Mesenchymal stem cell (in vitro differentiated cells and primary cell): ENCODE results near the gene ARL2.

Source experiments
- DNase-seq: peaks from one replicate; pipeline ENCODE4 v3.0.0-alpha.2; 2013
- H2AFZ ChIP-seq: one replicate; pipeline ENCODE4 v1.6.1; 2013; ENCODE audit warnings: low read depth, mild to moderate bottlenecking, control low read depth, inconsistent platforms, low read length, moderate library complexity
- H2AK5ac ChIP-seq: 2 replicates; pipeline ENCODE4 v1.6.1; 2013; ENCODE audit warnings: low read length, moderate library complexity, mild to moderate bottlenecking, inconsistent platforms; ENCODE audit not compliant: severe bottlenecking
- H2BK120ac ChIP-seq: one replicate; pipeline ENCODE4 v1.6.1; 2013; ENCODE audit warnings: low read depth, mild to moderate bottlenecking, inconsistent platforms, low read length, moderate library complexity
- H2BK12ac ChIP-seq, 2 experiments: one replicate each; pipeline ENCODE4 v1.6.1; 2013; ENCODE audit warnings: inconsistent platforms in 2 of 2, low read length in 2 of 2, mild to moderate bottlenecking in 2 of 2, moderate library complexity in 2 of 2, control low read depth in 1 of 2
- H2BK15ac ChIP-seq: one replicate; pipeline ENCODE4 v1.6.1; 2013; ENCODE audit warnings: mild to moderate bottlenecking, low read depth, inconsistent platforms; ENCODE audit not compliant: poor library complexity, severe bottlenecking
- H2BK5ac ChIP-seq: 2 replicates; pipeline ENCODE4 v1.6.1; 2013; ENCODE audit warnings: low read depth, mild to moderate bottlenecking, low read length, control low read depth, inconsistent platforms; ENCODE audit not compliant: poor library complexity, severe bottlenecking
- H3K14ac ChIP-seq, 2 experiments: one replicate each; pipeline ENCODE4 v1.6.1; 2013; ENCODE audit warnings: inconsistent platforms in 2 of 2, low read length in 2 of 2, control low read depth in 1 of 2, mild to moderate bottlenecking in 1 of 2, moderate library complexity in 1 of 2
- H3K18ac ChIP-seq, 2 experiments: one replicate each; pipeline ENCODE4 v1.6.1; 2013; ENCODE audit warnings: inconsistent platforms in 2 of 2, low read length in 2 of 2, control low read depth in 1 of 2, low read depth in 1 of 2, mild to moderate bottlenecking in 1 of 2
- H3K23ac ChIP-seq, 2 experiments: one replicate each; pipeline ENCODE4 v1.6.1; 2013; ENCODE audit warnings: inconsistent platforms in 2 of 2, low read length in 2 of 2, mild to moderate bottlenecking in 2 of 2, moderate library complexity in 2 of 2, control low read depth in 1 of 2
- H3K27ac ChIP-seq: 2 replicates; pipeline ENCODE4 v1.5.1; 2013; ENCODE audit warnings: mild to moderate bottlenecking, moderate library complexity, low read length, control low read depth, inconsistent platforms; ENCODE audit not compliant: poor library complexity, severe bottlenecking
- H3K27me3 ChIP-seq, 2 experiments: 2 replicates each; pipeline versions ENCODE4 v1.6.1 to v1.7.0; 2013; ENCODE audit warnings: low read length in 2 of 2, mild to moderate bottlenecking in 2 of 2, moderate library complexity in 2 of 2, control low read depth in 1 of 2, inconsistent platforms in 1 of 2; ENCODE audit not compliant: control insufficient read depth in 1 of 2, insufficient read depth in 1 of 2
- H3K36me3 ChIP-seq, 2 experiments: 2 replicates each; pipeline versions ENCODE4 v1.6.1 to v1.7.0; 2013; ENCODE audit warnings: low read length in 2 of 2, control low read depth in 1 of 2, inconsistent platforms in 1 of 2, low read depth in 1 of 2, mild to moderate bottlenecking in 1 of 2; ENCODE audit not compliant: insufficient read depth in 2 of 2, control insufficient read depth in 1 of 2
- H3K4ac ChIP-seq, 2 experiments: one replicate each; pipeline ENCODE4 v1.6.1; 2013; ENCODE audit warnings: inconsistent platforms in 2 of 2, low read length in 2 of 2, mild to moderate bottlenecking in 2 of 2, moderate library complexity in 2 of 2, control low read depth in 1 of 2, low read depth in 1 of 2
- H3K4me1 ChIP-seq: 2 replicates; pipeline ENCODE4 v1.6.1; 2013; ENCODE audit warnings: low read depth, low read length, control low read depth; ENCODE audit not compliant: control insufficient read depth, insufficient read depth
- H3K4me2 ChIP-seq: 2 replicates; pipeline ENCODE4 v1.6.1; 2013; ENCODE audit warnings: low read length, mild to moderate bottlenecking, inconsistent platforms; ENCODE audit not compliant: poor library complexity, severe bottlenecking
- H3K4me3 ChIP-seq, 2 experiments: 2 replicates each; pipeline versions ENCODE4 v1.5.1 to v1.7.0; 2013; ENCODE audit warnings: low read length in 2 of 2, mild to moderate bottlenecking in 2 of 2, control low read depth in 1 of 2, low read depth in 1 of 2; ENCODE audit not compliant: insufficient read depth in 1 of 2
- H3K79me1 ChIP-seq: replicated peaks from 2 replicates; pipeline ENCODE4 v1.6.1; 2013; ENCODE audit warnings: mild to moderate bottlenecking, control low read depth, low read length, inconsistent platforms; ENCODE audit not compliant: poor library complexity, severe bottlenecking
- H3K9ac ChIP-seq: 2 replicates; pipeline ENCODE4 v1.7.0; 2013; ENCODE audit warnings: mild to moderate bottlenecking, low read length, moderate library complexity
- H3K9me3 ChIP-seq: 2 replicates; pipeline ENCODE4 v1.7.0; 2013; ENCODE audit warnings: mild to moderate bottlenecking, low read length; ENCODE audit not compliant: control insufficient read depth
- H4K8ac ChIP-seq: one replicate; pipeline ENCODE4 v1.6.1; 2013; ENCODE audit warnings: inconsistent platforms, mild to moderate bottlenecking, low read length, moderate library complexity
- H4K91ac ChIP-seq: one replicate; pipeline ENCODE4 v1.6.1; 2013; ENCODE audit warnings: mild to moderate bottlenecking, low read length, inconsistent platforms
- WGBS: methylation state at CpG from one replicate; pipeline ENCODE4 v1.1.7; 2013; ENCODE audit warnings: mixed read lengths; 5-methylcytosine and 5-hydroxymethylcytosine counted together

Gene ARL2

GRCh38 chr11:64996327-64996709, 17.6 kb upstream of the ARL2 start:
- Histone ChIP-seq H3K9me3 (no peaks in the 10 kb centered on the region), H3K18ac (peak overlapping the region; percentile 75 to 83), H3K27me3 (peaks cover 5 to 7% of the 10 kb centered on the region in 2 experiments), H3K4me3 (no peak overlapping the region), H3K36me3 (no peaks in the 10 kb centered on the region), H2AK5ac (no peak overlapping the region), H3K4me2 (no peak overlapping the region), H2AFZ (peak overlapping the region; percentile 60), H2BK12ac (peak overlapping the region; percentile 29 to 53), H3K79me1 (no peaks in the 10 kb centered on the region), H3K9ac (no peak overlapping the region), H2BK120ac (peak overlapping the region; percentile 57), H3K14ac (no peak overlapping the region), H3K4ac (peak overlapping the region; percentile 35 to 85), H4K8ac (peak overlapping the region; percentile 81), H2BK15ac (peak overlapping the region; percentile 37), H2BK5ac (no peak overlapping the region), H3K4me1 (peaks cover 14% of the 10 kb centered on the region), H3K23ac (no peak overlapping the region), H4K91ac (peak overlapping the region; percentile 54), H3K27ac (no peak overlapping the region)
- no peak for DNase-seq
- WGBS, result 76% methylated on average over 11 of the region's 11 CpGs

- Histone ChIP-seq H3K4me2 (no peak within 1 kb of the TSS), H2BK15ac (peak within 1 kb of the TSS; percentile 37), H3K27ac (no peak within 1 kb of the TSS), H3K36me3 (no peaks in the 10 kb centered on the region), H3K27me3 (peaks cover 5 to 7% of the 10 kb centered on the region in 2 experiments), H3K14ac (no peak within 1 kb of the TSS), H3K4ac (peak within 1 kb of the TSS; percentile 35 to 85), H3K9ac (no peak within 1 kb of the TSS), H4K8ac (peak within 1 kb of the TSS; percentile 81), H3K23ac (no peak within 1 kb of the TSS), H3K4me1 (peaks cover 14% of the 10 kb centered on the region), H3K79me1 (no peaks in the 10 kb centered on the region), H3K9me3 (no peaks in the 10 kb centered on the region), H2AFZ (peak within 1 kb of the TSS; percentile 60), H2AK5ac (no peak within 1 kb of the TSS), H3K4me3 (no peak within 1 kb of the TSS), H2BK12ac (peak within 1 kb of the TSS; percentile 53 to 54), H2BK5ac (no peak within 1 kb of the TSS), H2BK120ac (peak within 1 kb of the TSS; percentile 57), H3K18ac (peak within 1 kb of the TSS; percentile 75 to 83), H4K91ac (peak within 1 kb of the TSS; percentile 54)
- 32% methylated on average over 9 of the region's 9 CpGs for WGBS
- peak; percentile 91 for DNase-seq
These were observed 17.1 kb upstream of the ARL2 start, which contains the start of gene BATF2 for GRCh38 chr11:64996710-64997380. BATF2 (minus strand) TSS chr11:64996971; CDS start chr11:64996914, 57 bp downstream.

- H3K9ac ChIP-seq, result no peak overlapping the region
- H4K91ac ChIP-seq, result no peak overlapping the region
- H2AFZ ChIP-seq, result no peak overlapping the region
- H3K36me3 ChIP-seq, result no peaks in the 10 kb centered on the region
- no peak overlapping the region for H2BK5ac ChIP-seq
- no peak for DNase-seq
- no peaks in the 10 kb centered on the region for H3K79me1 ChIP-seq
- no peak overlapping the region for H2BK12ac ChIP-seq
- H3K4me2 ChIP-seq, result no peak overlapping the region
- H2BK15ac ChIP-seq, result no peak overlapping the region
- no peak overlapping the region for H3K4ac ChIP-seq
- H3K27me3 ChIP-seq, result peaks cover 5 to 7% of the 10 kb centered on the region in 2 experiments
- H3K14ac ChIP-seq, result no peak overlapping the region
- no peak overlapping the region for H3K18ac ChIP-seq
- H2AK5ac ChIP-seq, result no peak overlapping the region
- H3K9me3 ChIP-seq, result no peaks in the 10 kb centered on the region
- H3K23ac ChIP-seq, result no peak overlapping the region
- H4K8ac ChIP-seq, result no peak overlapping the region
- H2BK120ac ChIP-seq, result no peak overlapping the region
- H3K27ac ChIP-seq, result no peak overlapping the region
- H3K4me3 ChIP-seq, result no peak overlapping the region
- 80% methylated on average over 1 of the region's 1 CpG for WGBS
- H3K4me1 ChIP-seq, result peaks cover 14% of the 10 kb centered on the region
These were observed 15.8 kb upstream of the ARL2 start for GRCh38 chr11:64998141-64998540.

- H3K4me3 ChIP-seq, result no peak overlapping the region
- no peak overlapping the region for H3K18ac ChIP-seq
- H4K8ac ChIP-seq, result no peak overlapping the region
- no peaks in the 10 kb centered on the region for H3K9me3 ChIP-seq
- peaks cover 14% of the 10 kb centered on the region for H3K4me1 ChIP-seq
- H3K23ac ChIP-seq, result no peak overlapping the region
- H3K79me1 ChIP-seq, result no peaks in the 10 kb centered on the region
- H3K9ac ChIP-seq, result no peak overlapping the region
- no peaks in the 10 kb centered on the region for H3K36me3 ChIP-seq
- no peak overlapping the region for H2BK5ac ChIP-seq
- H4K91ac ChIP-seq, result no peak overlapping the region
- H2BK15ac ChIP-seq, result no peak overlapping the region
- no peak for DNase-seq
- H3K27ac ChIP-seq, result no peak overlapping the region
- no peak overlapping the region for H2AK5ac ChIP-seq
- 79% methylated on average over 7 of the region's 9 CpGs for WGBS
- no peak overlapping the region for H3K4ac ChIP-seq
- no peak overlapping the region for H3K14ac ChIP-seq
- H3K4me2 ChIP-seq, result no peak overlapping the region
- no peak overlapping the region for H2BK120ac ChIP-seq
- H3K27me3 ChIP-seq, result peaks cover 5 to 7% of the 10 kb centered on the region in 2 experiments
- H2AFZ ChIP-seq, result no peak overlapping the region
- H2BK12ac ChIP-seq, result no peak overlapping the region
These were observed 15.1 kb upstream of the ARL2 start for GRCh38 chr11:64998690-64999431.
